H1 (cell line): ENCODE measurements around the gene WEE1. TPM values are rescaled to one million over a fixed set of nuclear protein-coding genes. Genes with fewer than 3 reads are reported as not detected.

ENCODE experiments used
- GABPA ChIP-seq: IDR thresholded peaks from 2 replicates; pipeline ENCODE4 v1.6.1; 2011; ENCODE audit warnings: mild to moderate bottlenecking, low read length, moderate library complexity, borderline replicate concordance; ENCODE audit not compliant: insufficient read depth
- KDM5A ChIP-seq: fragments of 200-600 bp; IDR thresholded peaks from 2 replicates; pipeline ENCODE4 v1.7.1; 2012; ENCODE audit warnings: mild to moderate bottlenecking, low read length, inconsistent platforms, mixed read lengths
- MAFK ChIP-seq: IDR thresholded peaks from 2 replicates; pipeline ENCODE4 v1.6.1; 2012; ENCODE audit warnings: low read depth, mild to moderate bottlenecking, improper control_type of control experiment, low read length
- POLR2AphosphoS5 ChIP-seq: IDR thresholded peaks from 2 replicates; pipeline ENCODE4 v1.6.1; 2011; ENCODE audit warnings: low read depth, low read length
- POU5F1 ChIP-seq: IDR thresholded peaks from 2 replicates; pipeline ENCODE4 v1.6.1; 2011; ENCODE audit warnings: low read depth, mild to moderate bottlenecking, low read length, moderate library complexity
- SIRT6 ChIP-seq: IDR thresholded peaks from one replicate; pipeline ENCODE4 v1.7.1; 2012; ENCODE audit warnings: low read length, inconsistent platforms
- SP1 ChIP-seq: IDR thresholded peaks from 2 replicates; pipeline ENCODE4 v1.6.1; 2011; ENCODE audit warnings: low read depth, low read length
- SRF ChIP-seq: IDR thresholded peaks from 2 replicates; pipeline ENCODE4 v1.6.1; 2011; ENCODE audit warnings: mild to moderate bottlenecking, low read depth, low read length, moderate library complexity
- TEAD4 ChIP-seq: IDR thresholded peaks from 2 replicates; pipeline ENCODE4 v1.6.1; 2012; ENCODE audit warnings: low read depth, low read length, inconsistent platforms, mixed read lengths
- ZNF274 ChIP-seq: IDR thresholded peaks from 2 replicates; pipeline ENCODE4 v1.7.0; 2012; ENCODE audit warnings: low read length, borderline replicate concordance; ENCODE audit errors: extremely low read depth
- polyA plus RNA-seq, 7 experiments: library from polyadenylated mRNA; depleted of rRNA in 3 of 7; stranded (reverse) in 5 of 7; unstranded in 2 of 7; fragments of >200 nt in 5 of 7; fragments of 200-250 nt in 2 of 7; gene quantifications; 1 replicate in 5 of 7; 2 replicates in 1 of 7; 4 replicates in 1 of 7; pipeline versions ENCODE4 v1.2.1 to v1.2.3, GENCODE V29; 2011 to 2013; ENCODE audit warnings: missing spikeins in 2 of 7, mixed read lengths in 2 of 7
- total RNA-seq: library from RNA; stranded (reverse); fragmentation: NEBNext Ultra II Directional; extraction: Animal tissue kit (Norgen Biotek cat#: 25700); gene quantifications from 2 replicates; pipeline ENCODE4 v1.2.1, GENCODE V29; 2021
- TF ChIP-seq, protein P1 (sequence below): fragments of 300-600 bp; sonication (generic); IDR thresholded peaks from 2 replicates; pipeline ENCODE4 v1.7.1; 2012; ENCODE audit warnings: low read length, moderate library complexity, mild to moderate bottlenecking, inconsistent platforms; ENCODE audit not compliant: insufficient replicate concordance

WEE1 gene
- total and polyA plus RNA-seq, 2 of the 8 experiments (the other 6 are each of a cell fraction or from before 2014, with no cell fraction given), result 40.8 to 120 TPM

DNA sequence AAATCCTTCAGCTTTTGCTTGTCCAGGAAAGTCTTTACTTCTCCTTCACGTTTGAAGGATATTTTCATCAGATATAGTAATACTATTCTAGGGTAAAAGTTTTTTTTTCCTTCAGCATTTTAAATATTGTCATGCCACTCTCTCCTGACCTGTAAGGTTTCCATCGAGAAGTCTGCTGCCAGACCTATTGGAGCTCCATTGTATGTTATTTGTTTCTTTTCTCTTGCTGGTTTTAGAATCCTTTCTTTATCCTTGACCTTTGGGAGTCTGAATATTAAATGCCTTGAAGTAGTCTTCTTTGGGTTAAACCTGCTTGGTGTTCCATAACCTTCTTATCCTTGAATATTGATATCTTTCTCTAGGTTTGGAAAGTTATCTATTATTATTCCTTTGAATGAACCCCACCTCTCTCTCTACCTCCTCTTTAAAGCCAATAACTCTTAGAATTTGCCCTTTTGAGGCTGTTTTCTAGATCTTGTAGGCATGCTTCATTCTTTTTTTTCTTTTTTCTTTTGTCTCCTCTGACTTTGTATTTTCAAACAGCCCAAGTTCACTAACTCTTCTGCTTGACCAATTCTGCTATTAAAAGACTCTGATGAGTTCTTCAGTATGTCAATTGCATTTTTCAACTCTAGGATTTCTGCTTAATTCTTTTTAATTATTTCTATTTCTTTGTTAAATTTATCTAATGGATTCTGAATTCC lies 12.0 kb upstream of the WEE1 start (continued):
- TF ChIP-seq, protein P1, sequence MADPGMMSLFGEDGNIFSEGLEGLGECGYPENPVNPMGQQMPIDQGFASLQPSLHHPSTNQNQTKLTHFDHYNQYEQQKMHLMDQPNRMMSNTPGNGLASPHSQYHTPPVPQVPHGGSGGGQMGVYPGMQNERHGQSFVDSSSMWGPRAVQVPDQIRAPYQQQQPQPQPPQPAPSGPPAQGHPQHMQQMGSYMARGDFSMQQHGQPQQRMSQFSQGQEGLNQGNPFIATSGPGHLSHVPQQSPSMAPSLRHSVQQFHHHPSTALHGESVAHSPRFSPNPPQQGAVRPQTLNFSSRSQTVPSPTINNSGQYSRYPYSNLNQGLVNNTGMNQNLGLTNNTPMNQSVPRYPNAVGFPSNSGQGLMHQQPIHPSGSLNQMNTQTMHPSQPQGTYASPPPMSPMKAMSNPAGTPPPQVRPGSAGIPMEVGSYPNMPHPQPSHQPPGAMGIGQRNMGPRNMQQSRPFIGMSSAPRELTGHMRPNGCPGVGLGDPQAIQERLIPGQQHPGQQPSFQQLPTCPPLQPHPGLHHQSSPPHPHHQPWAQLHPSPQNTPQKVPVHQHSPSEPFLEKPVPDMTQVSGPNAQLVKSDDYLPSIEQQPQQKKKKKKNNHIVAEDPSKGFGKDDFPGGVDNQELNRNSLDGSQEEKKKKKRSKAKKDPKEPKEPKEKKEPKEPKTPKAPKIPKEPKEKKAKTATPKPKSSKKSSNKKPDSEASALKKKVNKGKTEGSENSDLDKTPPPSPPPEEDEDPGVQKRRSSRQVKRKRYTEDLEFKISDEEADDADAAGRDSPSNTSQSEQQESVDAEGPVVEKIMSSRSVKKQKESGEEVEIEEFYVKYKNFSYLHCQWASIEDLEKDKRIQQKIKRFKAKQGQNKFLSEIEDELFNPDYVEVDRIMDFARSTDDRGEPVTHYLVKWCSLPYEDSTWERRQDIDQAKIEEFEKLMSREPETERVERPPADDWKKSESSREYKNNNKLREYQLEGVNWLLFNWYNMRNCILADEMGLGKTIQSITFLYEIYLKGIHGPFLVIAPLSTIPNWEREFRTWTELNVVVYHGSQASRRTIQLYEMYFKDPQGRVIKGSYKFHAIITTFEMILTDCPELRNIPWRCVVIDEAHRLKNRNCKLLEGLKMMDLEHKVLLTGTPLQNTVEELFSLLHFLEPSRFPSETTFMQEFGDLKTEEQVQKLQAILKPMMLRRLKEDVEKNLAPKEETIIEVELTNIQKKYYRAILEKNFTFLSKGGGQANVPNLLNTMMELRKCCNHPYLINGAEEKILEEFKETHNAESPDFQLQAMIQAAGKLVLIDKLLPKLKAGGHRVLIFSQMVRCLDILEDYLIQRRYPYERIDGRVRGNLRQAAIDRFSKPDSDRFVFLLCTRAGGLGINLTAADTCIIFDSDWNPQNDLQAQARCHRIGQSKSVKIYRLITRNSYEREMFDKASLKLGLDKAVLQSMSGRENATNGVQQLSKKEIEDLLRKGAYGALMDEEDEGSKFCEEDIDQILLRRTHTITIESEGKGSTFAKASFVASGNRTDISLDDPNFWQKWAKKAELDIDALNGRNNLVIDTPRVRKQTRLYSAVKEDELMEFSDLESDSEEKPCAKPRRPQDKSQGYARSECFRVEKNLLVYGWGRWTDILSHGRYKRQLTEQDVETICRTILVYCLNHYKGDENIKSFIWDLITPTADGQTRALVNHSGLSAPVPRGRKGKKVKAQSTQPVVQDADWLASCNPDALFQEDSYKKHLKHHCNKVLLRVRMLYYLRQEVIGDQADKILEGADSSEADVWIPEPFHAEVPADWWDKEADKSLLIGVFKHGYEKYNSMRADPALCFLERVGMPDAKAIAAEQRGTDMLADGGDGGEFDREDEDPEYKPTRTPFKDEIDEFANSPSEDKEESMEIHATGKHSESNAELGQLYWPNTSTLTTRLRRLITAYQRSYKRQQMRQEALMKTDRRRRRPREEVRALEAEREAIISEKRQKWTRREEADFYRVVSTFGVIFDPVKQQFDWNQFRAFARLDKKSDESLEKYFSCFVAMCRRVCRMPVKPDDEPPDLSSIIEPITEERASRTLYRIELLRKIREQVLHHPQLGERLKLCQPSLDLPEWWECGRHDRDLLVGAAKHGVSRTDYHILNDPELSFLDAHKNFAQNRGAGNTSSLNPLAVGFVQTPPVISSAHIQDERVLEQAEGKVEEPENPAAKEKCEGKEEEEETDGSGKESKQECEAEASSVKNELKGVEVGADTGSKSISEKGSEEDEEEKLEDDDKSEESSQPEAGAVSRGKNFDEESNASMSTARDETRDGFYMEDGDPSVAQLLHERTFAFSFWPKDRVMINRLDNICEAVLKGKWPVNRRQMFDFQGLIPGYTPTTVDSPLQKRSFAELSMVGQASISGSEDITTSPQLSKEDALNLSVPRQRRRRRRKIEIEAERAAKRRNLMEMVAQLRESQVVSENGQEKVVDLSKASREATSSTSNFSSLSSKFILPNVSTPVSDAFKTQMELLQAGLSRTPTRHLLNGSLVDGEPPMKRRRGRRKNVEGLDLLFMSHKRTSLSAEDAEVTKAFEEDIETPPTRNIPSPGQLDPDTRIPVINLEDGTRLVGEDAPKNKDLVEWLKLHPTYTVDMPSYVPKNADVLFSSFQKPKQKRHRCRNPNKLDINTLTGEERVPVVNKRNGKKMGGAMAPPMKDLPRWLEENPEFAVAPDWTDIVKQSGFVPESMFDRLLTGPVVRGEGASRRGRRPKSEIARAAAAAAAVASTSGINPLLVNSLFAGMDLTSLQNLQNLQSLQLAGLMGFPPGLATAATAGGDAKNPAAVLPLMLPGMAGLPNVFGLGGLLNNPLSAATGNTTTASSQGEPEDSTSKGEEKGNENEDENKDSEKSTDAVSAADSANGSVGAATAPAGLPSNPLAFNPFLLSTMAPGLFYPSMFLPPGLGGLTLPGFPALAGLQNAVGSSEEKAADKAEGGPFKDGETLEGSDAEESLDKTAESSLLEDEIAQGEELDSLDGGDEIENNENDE, result no peak
- TF ChIP-seq SIRT6 (no peak), SRF (no peak), MAFK (no peak), POU5F1 (no peak), POLR2AphosphoS5 (no peak), TEAD4 (no peak), ZNF274 (no peak), KDM5A (no peak), GABPA (no peak), SP1 (no peak)
